Heart left ventricle (tissue), 16 donors: ENCODE data around the gene WIPF1. TPM values are rescaled to one million over a fixed set of nuclear protein-coding genes. Genes with fewer than 3 reads are reported as not detected.

Experiments used
- ATAC-seq, 4 donors: fragments of 200-7000 bp; cut with Tn5 transposase; one replicate each; pipeline ENCODE4 v1.9.1; 2020 to 2022; ENCODE audit warnings: moderate library complexity in 4 of 4, mild to moderate bottlenecking in 3 of 4, moderate number of reproducible peaks in 1 of 4
- DNase-seq, 5 donors: peaks; one replicate each; pipeline ENCODE4 v3.0.0-alpha.2; 2020
- H3K27ac ChIP-seq, 12 donors: fragments of 200-600 bp; sonication (generic) in 4 of 12; one replicate each; pipeline versions ENCODE4 v1.5.0 to v1.8.0; 2016 to 2022; ENCODE audit warnings: mild to moderate bottlenecking in 2 of 12
- H3K27me3 ChIP-seq, 9 donors: fragments of 200-600 bp; sonication (generic) in 2 of 9; one replicate each; pipeline versions ENCODE4 v1.5.1 to v1.8.0; 2016 to 2022; ENCODE audit warnings: mild to moderate bottlenecking in 3 of 9
- H3K36me3 ChIP-seq, 9 donors: fragments of 200-600 bp; sonication (generic) in 2 of 9; one replicate each; pipeline versions ENCODE4 v1.5.0 to v1.8.0; 2018 to 2022; ENCODE audit warnings: mild to moderate bottlenecking in 2 of 9
- H3K4me1 ChIP-seq, 12 donors: fragments of 200-600 bp; sonication (generic) in 4 of 12; one replicate each; pipeline versions ENCODE4 v1.5.0 to v1.8.0; 2016 to 2022; ENCODE audit warnings: mild to moderate bottlenecking in 3 of 12
- H3K4me3 ChIP-seq, 12 donors: fragments of 200-600 bp; sonication (generic) in 4 of 12; one replicate each; pipeline versions ENCODE4 v1.5.0 to v1.8.0; 2017 to 2022; ENCODE audit warnings: mild to moderate bottlenecking in 9 of 12, moderate library complexity in 4 of 12
- H3K9me3 ChIP-seq, 12 donors: fragments of 200-600 bp; sonication (generic) in 4 of 12; one replicate each; pipeline versions ENCODE4 v1.5.0 to v1.8.0; 2016 to 2022; ENCODE audit warnings: mild to moderate bottlenecking in 1 of 12
- POLR2A ChIP-seq, 2 donors: fragments of 450-650 bp; IDR thresholded peaks; one replicate each; pipeline ENCODE4 v1.6.1; 2017; ENCODE audit warnings: antibody characterized with exemption in 2 of 2, mild to moderate bottlenecking in 2 of 2, moderate library complexity in 2 of 2
- WGBS, 4 donors: extraction: QIAGEN DNeasy Blood & Tissue Kit in 2 of 4; methylation state at CpG; one replicate each; pipeline versions ENCODE4 v1.1.5 to v1.1.7; 2013 to 2018; 5-methylcytosine and 5-hydroxymethylcytosine counted together
- intact Hi-C, 10 donors: fragments of 100-400 bp; cut with DNase I; formaldehyde crosslinking; loops; one replicate each; pipeline versions ENCODE4 v1.11.1 to v1.14.2; 2022
- polyA plus RNA-seq, 2 donors: library from polyadenylated mRNA; stranded (reverse); fragments of 200-250 nt; gene quantifications; one replicate each; pipeline ENCODE4 v1.2.3, GENCODE V29; 2013
- total RNA-seq, 9 donors: library from RNA; depleted of rRNA in 2 of 9; stranded (reverse); fragments of >200 nt in 2 of 9; fragmentation: NEBNext Ultra II Directional in 3 of 9; extraction: Animal tissue kit (Norgen Biotek cat#: 25700) in 3 of 9; gene quantifications; one replicate each; pipeline versions ENCODE4 v1.1.0 to v1.2.4, GENCODE V29; 2016 to 2023
- TF ChIP-seq, protein P1 (sequence below), 12 donors: fragments of 200-600 bp; sonication (generic) in 4 of 12; IDR thresholded peaks; one replicate each; pipeline versions ENCODE4 v1.5.0 to v1.8.0; 2018 to 2022; ENCODE audit warnings: antibody characterized with exemption in 12 of 12, mild to moderate bottlenecking in 5 of 12
- donor health status: ischemic (EF 13 %, LVEDD 7.1; RV severe dilation, severe dysfunction).
- donor health status: healthy with polysubstance abuse.
- donor health status: DM: no; HTN: yes; CAD: no.
- donor health status: DM: no; HTN: no; CAD: no.
- donor health status: ischemic (EF 25% LVEDD 6.9; RV normal size, moderate dysfunction).
- donor health status: ischemic (EF 25% LVEDD 5.7; RV mildly dilated, moderate dysfunction).
- donor health status: healthy.
- donor health status: DM: yes; HTN: yes; CAD: no.
- donor health status: ischemic (EF 35%, LVEDD 5.7; RV mildly dilated, moderate dysfunction).
- donor health status: nonischemic (EF 11% LVEDD 7.7; RV severe dilation, severe dysfunction).
- donor health status: DM: yes; HTN: yes; CAD: no.
- donor health status: PGD.
- donor health status: ischemic (EF 29% LVEDD 5.4; RV normal size, mild dysfunction).
- donor health status: nonischemic (EF 23%, LVEDD 6.1; RV moderate dilation, normal function).

The WIPF1 gene
- total and polyA plus RNA-seq, 11 donors: 9.7 to 73.2 (median 13.9) TPM

- Histone ChIP-seq H3K4me1 (peaks cover 0 to 72% (median 13%) of the 10 kb centered on the region in 12 donors), H3K4me3 (no peak overlapping the region), H3K9me3 (no peaks in the 10 kb centered on the region), H3K36me3 (peaks cover 0 to 23% (median 0%) of the 10 kb centered on the region in 9 donors), H3K27me3 (no peaks in the 10 kb centered on the region), H3K27ac (no peak overlapping the region)
- WGBS, 4 donors: 95 to 99% (median 98%) methylated on average over 4 of the region's 4 CpGs
- no peak for TF ChIP-seq POLR2A (IDR thresholded peaks at IDR 0.05)
- TF ChIP-seq, protein P1, sequence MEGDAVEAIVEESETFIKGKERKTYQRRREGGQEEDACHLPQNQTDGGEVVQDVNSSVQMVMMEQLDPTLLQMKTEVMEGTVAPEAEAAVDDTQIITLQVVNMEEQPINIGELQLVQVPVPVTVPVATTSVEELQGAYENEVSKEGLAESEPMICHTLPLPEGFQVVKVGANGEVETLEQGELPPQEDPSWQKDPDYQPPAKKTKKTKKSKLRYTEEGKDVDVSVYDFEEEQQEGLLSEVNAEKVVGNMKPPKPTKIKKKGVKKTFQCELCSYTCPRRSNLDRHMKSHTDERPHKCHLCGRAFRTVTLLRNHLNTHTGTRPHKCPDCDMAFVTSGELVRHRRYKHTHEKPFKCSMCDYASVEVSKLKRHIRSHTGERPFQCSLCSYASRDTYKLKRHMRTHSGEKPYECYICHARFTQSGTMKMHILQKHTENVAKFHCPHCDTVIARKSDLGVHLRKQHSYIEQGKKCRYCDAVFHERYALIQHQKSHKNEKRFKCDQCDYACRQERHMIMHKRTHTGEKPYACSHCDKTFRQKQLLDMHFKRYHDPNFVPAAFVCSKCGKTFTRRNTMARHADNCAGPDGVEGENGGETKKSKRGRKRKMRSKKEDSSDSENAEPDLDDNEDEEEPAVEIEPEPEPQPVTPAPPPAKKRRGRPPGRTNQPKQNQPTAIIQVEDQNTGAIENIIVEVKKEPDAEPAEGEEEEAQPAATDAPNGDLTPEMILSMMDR (IDR thresholded peaks at IDR 0.05): no peak
- DNase-seq (no peak), ATAC-seq (no peak)
- intact Hi-C loops: loop anchor here in 3 of 10 donors (5.0 to 10.0 kb wide), 3 partner anchors 73 to 142 kb away; no protein-coding TSS in a partner anchor
These were observed 11.7 kb upstream of the WIPF1 start for GRCh38 chr2:174609261-174609660.

GRCh38 chr2:174608866-174609214 is 11.2 kb upstream of the WIPF1 start:
- no peak overlapping the region for H3K27ac ChIP-seq
- no peak for DNase-seq
- intact Hi-C loops: loop anchor here in 3 of 10 donors (5.0 to 10.0 kb wide), 3 partner anchors 73 to 142 kb away; no protein-coding TSS in a partner anchor

DNA sequence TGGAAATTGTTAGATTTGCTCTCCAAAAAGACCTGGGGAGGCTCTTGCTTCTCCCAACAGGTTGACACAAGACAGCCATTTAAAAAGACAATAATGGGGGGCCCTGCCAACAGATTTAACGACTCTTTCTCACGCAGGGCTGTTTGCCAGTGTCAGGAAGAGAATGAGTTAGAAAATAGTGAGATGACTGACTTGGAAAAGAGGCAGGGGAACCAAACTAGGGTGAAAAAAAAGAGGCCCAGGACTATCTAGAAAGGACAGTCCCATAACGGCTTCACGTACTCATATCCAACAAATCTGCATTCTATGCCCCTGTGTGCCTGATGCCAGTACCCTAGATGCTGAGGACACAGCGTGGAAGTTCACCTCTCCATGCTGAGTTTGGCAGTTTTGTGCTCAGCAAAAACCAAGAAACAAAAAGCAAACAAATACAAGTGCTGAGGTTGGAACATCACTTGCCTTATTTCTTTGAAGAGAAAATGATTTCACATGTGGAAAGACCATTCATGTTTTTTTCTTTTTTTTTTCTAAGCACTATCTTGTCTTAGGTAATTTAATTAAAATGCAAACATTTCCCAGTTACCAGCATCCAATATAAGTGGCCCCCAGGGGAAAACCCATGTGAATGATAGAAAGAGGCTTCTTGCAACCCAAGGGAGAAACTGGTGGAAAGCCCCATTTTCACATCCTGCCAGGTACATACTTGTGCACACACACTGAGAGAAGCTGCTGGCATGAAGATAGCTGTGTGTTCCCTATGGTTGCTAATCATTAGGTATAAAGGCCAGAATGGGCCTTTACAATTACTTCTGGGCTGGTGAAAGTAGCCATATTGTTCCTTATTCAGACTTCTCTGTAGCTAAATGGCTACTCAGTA is 10.6 kb upstream of the WIPF1 start:
- Histone ChIP-seq H3K4me1 (peaks cover 0 to 68% (median 15%) of the 10 kb centered on the region in 12 donors), H3K27me3 (no peaks in the 10 kb centered on the region), H3K36me3 (peaks cover 0 to 21% (median 0%) of the 10 kb centered on the region in 9 donors), H3K9me3 (no peaks in the 10 kb centered on the region), H3K27ac (peak overlapping the region in 2 of 12 donors; percentile 8 to 47), H3K4me3 (no peak overlapping the region)
- intact Hi-C loops: loop anchor here in 3 of 10 donors (5.0 to 10.0 kb wide), 3 partner anchors 74 to 141 kb away; no protein-coding TSS in a partner anchor
- DNase-seq (no peak), ATAC-seq (no peak)
- WGBS, 4 donors: 70 to 82% (median 76%) methylated on average over 5 of the region's 5 CpGs
- TF ChIP-seq, protein P1 (IDR thresholded peaks at IDR 0.05): no peak
- TF ChIP-seq POLR2A (IDR thresholded peaks at IDR 0.05): no peak

More at GRCh38 chr2:174608866-174609214, 11.2 kb upstream of the WIPF1 start:
- H3K4me1 ChIP-seq: peaks cover 0 to 68% (median 13%) of the 10 kb centered on the region in 12 donors
- H3K27me3 ChIP-seq: no peaks in the 10 kb centered on the region
- no peak overlapping the region for H3K4me3 ChIP-seq
- ATAC-seq: no peak
- no peaks in the 10 kb centered on the region for H3K9me3 ChIP-seq
- TF ChIP-seq POLR2A (IDR thresholded peaks at IDR 0.05): no peak
- TF ChIP-seq, protein P1 (IDR thresholded peaks at IDR 0.05): no peak
- peaks cover 0 to 23% (median 0%) of the 10 kb centered on the region in 9 donors for H3K36me3 ChIP-seq

DNA sequence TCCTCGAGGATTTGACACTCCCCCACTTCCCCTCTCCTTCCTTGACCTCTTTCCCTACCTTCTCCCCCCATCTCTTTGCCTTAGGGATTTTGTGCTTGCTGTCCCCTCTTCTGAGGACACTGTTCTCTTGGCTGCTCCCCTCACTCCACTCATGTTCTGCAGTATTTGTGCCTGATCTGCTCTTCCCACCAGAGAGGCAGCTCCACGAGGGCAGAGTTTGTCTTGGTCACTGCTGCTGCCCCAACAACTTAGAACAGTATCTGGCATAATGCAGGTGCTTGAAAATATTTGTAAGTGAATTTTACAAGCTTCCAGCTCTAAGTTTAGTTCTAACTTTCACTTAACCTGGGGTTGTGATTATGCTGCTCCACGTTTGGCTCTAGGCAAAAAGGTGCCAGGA is 10.0 kb upstream of the WIPF1 start:
- no peak for ATAC-seq
- intact Hi-C loops: loop anchor here in 3 of 10 donors (5.0 to 10.0 kb wide), 3 partner anchors 75 to 140 kb away; no protein-coding TSS in a partner anchor
- 58 to 72% (median 65%) methylated on average over 3 of the region's 3 CpGs for WGBS, 4 donors

More for the DNA sequence above, 10.0 kb upstream of the WIPF1 start:
- peaks cover 0 to 70% (median 16%) of the 10 kb centered on the region in 12 donors for H3K4me1 ChIP-seq
- DNase-seq: no peak
- peaks cover 0 to 17% (median 0%) of the 10 kb centered on the region in 9 donors for H3K36me3 ChIP-seq
- no peaks in the 10 kb centered on the region for H3K27me3 ChIP-seq
- H3K27ac ChIP-seq: peak overlapping the region in 2 of 12 donors; percentile 47 to 48
- TF ChIP-seq, protein P1 (IDR thresholded peaks at IDR 0.05): no peak
- TF ChIP-seq POLR2A (IDR thresholded peaks at IDR 0.05): no peak
- H3K4me3 ChIP-seq: no peak overlapping the region
- H3K9me3 ChIP-seq: no peaks in the 10 kb centered on the region
